ENCODE data around the gene ZNF93. TPM values are rescaled to one million over a fixed set of nuclear protein-coding genes. Genes with fewer than 3 reads are reported as not detected.
A peak's percentile ranks its signal among the peaks of the same experiment; 100 is the strongest.
"Not testable (repeated sequence)": the region's sequence is repeated elsewhere in the genome, so short reads cannot be mapped to it uniquely, and the experiment has no call there.

The ZNF93 gene
- total RNA-seq, 1 donor from 2014 or later = 4.7 TPM

GRCh38 chr19:19866611-19867248 is 34.0 kb upstream of the ZNF93 start:
- Mint-ChIP-seq H3K27ac (ENCODE audit: unreplicated experiment) (peak overlapping the region; percentile 100), H3K4me3 (ENCODE audit: unreplicated experiment) (peak overlapping the region; percentile 100), H3K9me3 (ENCODE audit: unreplicated experiment) (peaks cover 16% of the 10 kb centered on the region), H3K4me1 (ENCODE audit: unreplicated experiment) (peaks cover 18% of the 10 kb centered on the region), H3K36me3 (ENCODE audit: unreplicated experiment) (peaks cover 24% of the 10 kb centered on the region), H3K27me3 (ENCODE audit: unreplicated experiment) (no peaks in the 10 kb centered on the region)
- TF ChIP-seq CTCF (IDR thresholded peaks at IDR 0.05) = no peak
- DNase-seq (ENCODE audit: extremely low spot score, unreplicated experiment) = no peak

GRCh38 chr19:19870086-19870485 is 30.7 kb upstream of the ZNF93 start:
- not testable (repeated sequence) for H3K4me3 Mint-ChIP-seq (ENCODE audit: unreplicated experiment); DNase-seq (ENCODE audit: extremely low spot score, unreplicated experiment); H3K27me3 Mint-ChIP-seq (ENCODE audit: unreplicated experiment); H3K27ac Mint-ChIP-seq (ENCODE audit: unreplicated experiment)
- Mint-ChIP-seq H3K9me3 (ENCODE audit: unreplicated experiment) (peaks cover 12% of the 10 kb centered on the region), H3K36me3 (ENCODE audit: unreplicated experiment) (peaks cover 47% of the 10 kb centered on the region), H3K4me1 (ENCODE audit: unreplicated experiment) (peaks cover 18% of the 10 kb centered on the region)

GRCh38 chr19:19871932-19872331 is 28.8 kb upstream of the ZNF93 start:
- no peak overlapping the region for H3K4me3 Mint-ChIP-seq (ENCODE audit: unreplicated experiment)
- H3K36me3 Mint-ChIP-seq (ENCODE audit: unreplicated experiment) = peaks cover 61% of the 10 kb centered on the region
- no peak for DNase-seq (ENCODE audit: extremely low spot score, unreplicated experiment)
- no peak overlapping the region for H3K27ac Mint-ChIP-seq (ENCODE audit: unreplicated experiment)
- H3K9me3 Mint-ChIP-seq (ENCODE audit: unreplicated experiment) = peaks cover 24% of the 10 kb centered on the region
- no peak for TF ChIP-seq CTCF (IDR thresholded peaks at IDR 0.05)
- H3K27me3 Mint-ChIP-seq (ENCODE audit: unreplicated experiment) = no peaks in the 10 kb centered on the region
- H3K4me1 Mint-ChIP-seq (ENCODE audit: unreplicated experiment) = peaks cover 15% of the 10 kb centered on the region

GRCh38 chr19:19873381-19873780 is 27.4 kb upstream of the ZNF93 start:
- no peak overlapping the region for H3K27ac Mint-ChIP-seq (ENCODE audit: unreplicated experiment)
- H3K4me1 Mint-ChIP-seq (ENCODE audit: unreplicated experiment) = peaks cover 3% of the 10 kb centered on the region
- TF ChIP-seq CTCF (IDR thresholded peaks at IDR 0.05) = no peak
- H3K36me3 Mint-ChIP-seq (ENCODE audit: unreplicated experiment) = peaks cover 66% of the 10 kb centered on the region
- no peaks in the 10 kb centered on the region for H3K27me3 Mint-ChIP-seq (ENCODE audit: unreplicated experiment)
- H3K4me3 Mint-ChIP-seq (ENCODE audit: unreplicated experiment) = no peak overlapping the region
- H3K9me3 Mint-ChIP-seq (ENCODE audit: unreplicated experiment) = peaks cover 32% of the 10 kb centered on the region
- no peak for DNase-seq (ENCODE audit: extremely low spot score, unreplicated experiment)

- H3K27ac Mint-ChIP-seq (ENCODE audit: unreplicated experiment) = no peak overlapping the region
- H3K4me3 Mint-ChIP-seq (ENCODE audit: unreplicated experiment) = no peak overlapping the region
- H3K36me3 Mint-ChIP-seq (ENCODE audit: unreplicated experiment) = peaks cover 74% of the 10 kb centered on the region
- TF ChIP-seq CTCF (IDR thresholded peaks at IDR 0.05) = no peak
- peaks cover 20% of the 10 kb centered on the region for H3K9me3 Mint-ChIP-seq (ENCODE audit: unreplicated experiment)
- H3K27me3 Mint-ChIP-seq (ENCODE audit: unreplicated experiment) = no peaks in the 10 kb centered on the region
- DNase-seq (ENCODE audit: extremely low spot score, unreplicated experiment) = no peak
- H3K4me1 Mint-ChIP-seq (ENCODE audit: unreplicated experiment) = no peaks in the 10 kb centered on the region
These were observed 23.0 kb upstream of the ZNF93 start for GRCh38 chr19:19877724-19878123.
